Smooth muscle cell (in vitro differentiated cells): ENCODE data around the gene REST. TPM values are rescaled to one million over a fixed set of nuclear protein-coding genes. Genes with fewer than 3 reads are reported as not detected.
A peak's percentile ranks its signal among the peaks of the same experiment; 100 is the strongest.

ENCODE experiments used
- DNase-seq: peaks from one replicate; lab custom pipeline; 2025; ENCODE audit not compliant: unreplicated experiment; lab: John Stamatoyannopoulos, UW
- H2AFZ ChIP-seq: fragments of 200-600 bp; sonication (generic); 2 replicates; pipeline ENCODE4 v1.6.0; 2016; ENCODE audit warnings: antibody characterized with exemption, low read depth, mild to moderate bottlenecking
- H3F3A ChIP-seq: fragments of 200-600 bp; sonication (generic); 2 replicates; pipeline ENCODE4 v1.6.0; 2017; ENCODE audit warnings: antibody characterized with exemption, low read depth
- H3K27ac ChIP-seq: fragments of 200-600 bp; sonication (generic); 2 replicates; pipeline ENCODE4 v1.5.1; 2016; ENCODE audit warnings: low read depth, mild to moderate bottlenecking
- H3K27me3 ChIP-seq: fragments of 200-600 bp; sonication (generic); 2 replicates; pipeline ENCODE4 v1.6.1; 2016; ENCODE audit warnings: low read depth, mild to moderate bottlenecking
- H3K36me3 ChIP-seq: fragments of 200-600 bp; sonication (generic); 2 replicates; pipeline ENCODE4 v1.5.1; 2016; ENCODE audit warnings: low read depth
- H3K4me1 ChIP-seq: fragments of 200-600 bp; sonication (generic); 2 replicates; pipeline ENCODE4 v1.5.1; 2016; ENCODE audit warnings: low read depth
- H3K4me2 ChIP-seq: fragments of 200-600 bp; sonication (generic); 2 replicates; pipeline ENCODE4 v1.6.0; 2016; ENCODE audit warnings: mild to moderate bottlenecking
- H3K4me3 ChIP-seq: fragments of 200-600 bp; sonication (generic); 2 replicates; pipeline ENCODE4 v1.5.1; 2016; ENCODE audit warnings: mild to moderate bottlenecking
- H3K79me2 ChIP-seq: fragments of 200-600 bp; sonication (generic); 2 replicates; pipeline ENCODE4 v1.6.0; 2016; ENCODE audit warnings: low read depth, mild to moderate bottlenecking
- H3K9ac ChIP-seq: fragments of 200-600 bp; sonication (generic); 2 replicates; pipeline ENCODE4 v1.6.0; 2016; ENCODE audit warnings: low read depth
- H3K9me3 ChIP-seq: fragments of 200-600 bp; sonication (generic); replicated peaks from 2 replicates; pipeline ENCODE4 v1.5.1; 2016; ENCODE audit warnings: low read depth
- H4K20me1 ChIP-seq: fragments of 200-600 bp; sonication (generic); 2 replicates; pipeline ENCODE4 v1.6.0; 2016; ENCODE audit warnings: low read depth
- WGBS: methylation state at CpG from one replicate; pipeline ENCODE4 v1.1.7; 2016; ENCODE audit warnings: low lambda C conversion rate; 5-methylcytosine and 5-hydroxymethylcytosine counted together
- polyA plus RNA-seq: library from polyadenylated mRNA; unstranded; fragments of >200 nt; fragmentation: Nextera tagmentation; extraction: Ambion mirVana; gene quantifications from 2 replicates; pipeline ENCODE4 v1.2.1, GENCODE V29; 2016
- total RNA-seq: library from RNA; depleted of rRNA; stranded (reverse); fragments of >200 nt; gene quantifications from 2 replicates; pipeline ENCODE4 v1.2.3, GENCODE V29; 2014
- TF ChIP-seq, protein P1 (sequence below): fragments of 200-600 bp; sonication (generic); IDR thresholded peaks from 2 replicates; pipeline ENCODE4 v1.5.1; 2017; ENCODE audit warnings: borderline replicate concordance, mild to moderate bottlenecking, antibody characterized with exemption; ENCODE audit not compliant: insufficient read depth, poor library complexity, severe bottlenecking

REST gene
- total and polyA plus RNA-seq, 2 experiments from 2014 or later, result 53.8 to 70.9 TPM

DNA sequence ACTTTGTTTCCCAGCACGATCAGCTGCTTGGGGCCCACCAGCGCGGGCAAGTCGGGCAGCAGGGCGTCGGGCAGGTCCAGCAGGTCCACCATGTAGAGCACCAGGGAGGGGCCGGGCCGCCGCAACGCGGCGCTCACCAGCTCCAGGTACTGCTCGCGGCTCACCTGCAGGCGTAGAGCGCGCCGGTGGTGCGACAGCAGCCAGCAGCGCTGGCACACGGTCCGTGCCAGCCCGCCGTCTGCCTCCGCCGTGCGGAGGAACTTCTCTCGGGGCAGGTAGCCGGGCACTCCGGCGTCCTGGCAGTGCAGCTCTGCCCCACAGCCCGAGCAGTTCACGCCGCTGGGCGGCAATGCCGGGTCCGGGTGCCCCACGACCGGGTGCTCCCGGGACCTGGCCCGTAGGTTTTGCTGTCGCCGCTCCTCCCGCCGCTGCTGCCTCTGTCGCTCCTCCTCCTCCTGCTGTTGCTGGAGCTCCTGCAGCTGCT lies 69.2 kb downstream of the REST start:
- peak overlapping the region; percentile 88 for H3K4me3 ChIP-seq
- H3F3A ChIP-seq, result peaks cover 9% of the 10 kb centered on the region
- peaks cover 68% of the 10 kb centered on the region for H3K79me2 ChIP-seq
- peaks cover 53% of the 10 kb centered on the region for H4K20me1 ChIP-seq
- peak overlapping the region; percentile 88 for H2AFZ ChIP-seq
- peak overlapping the region; percentile 92 for H3K4me2 ChIP-seq
- H3K27ac ChIP-seq, result peak overlapping the region; percentile 58
- H3K27me3 ChIP-seq, result no peaks in the 10 kb centered on the region
- H3K4me1 ChIP-seq, result peaks cover 33% of the 10 kb centered on the region
- 1% methylated on average over 41 of the region's 46 CpGs for WGBS
- TF ChIP-seq, protein P1, sequence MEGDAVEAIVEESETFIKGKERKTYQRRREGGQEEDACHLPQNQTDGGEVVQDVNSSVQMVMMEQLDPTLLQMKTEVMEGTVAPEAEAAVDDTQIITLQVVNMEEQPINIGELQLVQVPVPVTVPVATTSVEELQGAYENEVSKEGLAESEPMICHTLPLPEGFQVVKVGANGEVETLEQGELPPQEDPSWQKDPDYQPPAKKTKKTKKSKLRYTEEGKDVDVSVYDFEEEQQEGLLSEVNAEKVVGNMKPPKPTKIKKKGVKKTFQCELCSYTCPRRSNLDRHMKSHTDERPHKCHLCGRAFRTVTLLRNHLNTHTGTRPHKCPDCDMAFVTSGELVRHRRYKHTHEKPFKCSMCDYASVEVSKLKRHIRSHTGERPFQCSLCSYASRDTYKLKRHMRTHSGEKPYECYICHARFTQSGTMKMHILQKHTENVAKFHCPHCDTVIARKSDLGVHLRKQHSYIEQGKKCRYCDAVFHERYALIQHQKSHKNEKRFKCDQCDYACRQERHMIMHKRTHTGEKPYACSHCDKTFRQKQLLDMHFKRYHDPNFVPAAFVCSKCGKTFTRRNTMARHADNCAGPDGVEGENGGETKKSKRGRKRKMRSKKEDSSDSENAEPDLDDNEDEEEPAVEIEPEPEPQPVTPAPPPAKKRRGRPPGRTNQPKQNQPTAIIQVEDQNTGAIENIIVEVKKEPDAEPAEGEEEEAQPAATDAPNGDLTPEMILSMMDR, result peak; percentile 3
- H3K9me3 ChIP-seq, result no peaks in the 10 kb centered on the region
- peak overlapping the region; percentile 74 for H3K9ac ChIP-seq
- H3K36me3 ChIP-seq, result peaks cover 22% of the 10 kb centered on the region
- DNase-seq, result no peak

DNA sequence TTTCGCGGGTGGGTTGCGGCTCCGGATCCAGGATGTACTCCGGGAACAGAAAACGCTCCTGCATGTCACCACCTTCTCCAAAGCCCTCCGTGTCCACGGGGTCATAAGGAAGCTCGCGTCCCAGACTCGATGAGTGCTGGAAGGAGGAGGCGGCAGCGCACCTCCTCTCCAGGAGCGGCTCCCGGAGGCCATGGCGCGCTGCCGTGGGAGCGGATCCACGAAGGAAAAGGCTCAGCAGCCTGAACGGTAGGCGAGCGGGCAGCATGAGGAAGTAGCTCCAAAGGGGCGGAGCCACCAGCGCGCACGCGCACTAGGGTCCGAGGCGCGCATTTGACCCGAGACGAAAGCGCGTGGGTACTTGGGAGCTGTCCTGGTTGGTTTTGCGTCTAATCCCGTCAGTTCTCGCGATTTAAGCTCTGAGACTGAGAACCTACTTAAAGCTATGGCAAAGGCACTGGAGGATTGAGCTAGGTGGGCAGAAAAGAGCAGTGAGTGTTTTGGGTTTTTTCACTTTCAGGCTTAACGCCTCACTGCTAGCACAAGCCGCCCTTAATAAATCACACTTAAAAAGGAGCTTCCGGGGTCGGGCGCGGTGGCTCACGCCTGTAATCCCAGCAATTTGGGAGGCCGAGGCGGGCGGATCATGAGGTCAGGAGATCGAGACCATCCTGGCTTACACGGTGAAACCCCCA lies 69.8 kb downstream of the REST start, which contains the start of gene NOA1:
Gene NOA1, minus strand, starts transcription at position 286 of the 692 bp plus-strand sequence. Its CDS starts 21 bp downstream, at position 265.
- peaks cover 74% of the 10 kb centered on the region for H3K79me2 ChIP-seq
- TF ChIP-seq, protein P1, result no peak
- peak; percentile 94 for DNase-seq
- H3K4me2 ChIP-seq, result peak within 1 kb of the TSS; percentile 92
- WGBS, result under 1% methylated on average over 51 of the region's 51 CpGs
- peaks cover 34% of the 10 kb centered on the region for H3K4me1 ChIP-seq
- H2AFZ ChIP-seq, result peak within 1 kb of the TSS; percentile 88
- H3F3A ChIP-seq, result peaks cover 9% of the 10 kb centered on the region
- H3K36me3 ChIP-seq, result peaks cover 16% of the 10 kb centered on the region
- H3K27ac ChIP-seq, result peak within 1 kb of the TSS; percentile 86
- H3K27me3 ChIP-seq, result no peaks in the 10 kb centered on the region
- H4K20me1 ChIP-seq, result peaks cover 58% of the 10 kb centered on the region
- H3K9ac ChIP-seq, result peak within 1 kb of the TSS; percentile 74
- no peaks in the 10 kb centered on the region for H3K9me3 ChIP-seq
- peak within 1 kb of the TSS; percentile 88 for H3K4me3 ChIP-seq

DNA sequence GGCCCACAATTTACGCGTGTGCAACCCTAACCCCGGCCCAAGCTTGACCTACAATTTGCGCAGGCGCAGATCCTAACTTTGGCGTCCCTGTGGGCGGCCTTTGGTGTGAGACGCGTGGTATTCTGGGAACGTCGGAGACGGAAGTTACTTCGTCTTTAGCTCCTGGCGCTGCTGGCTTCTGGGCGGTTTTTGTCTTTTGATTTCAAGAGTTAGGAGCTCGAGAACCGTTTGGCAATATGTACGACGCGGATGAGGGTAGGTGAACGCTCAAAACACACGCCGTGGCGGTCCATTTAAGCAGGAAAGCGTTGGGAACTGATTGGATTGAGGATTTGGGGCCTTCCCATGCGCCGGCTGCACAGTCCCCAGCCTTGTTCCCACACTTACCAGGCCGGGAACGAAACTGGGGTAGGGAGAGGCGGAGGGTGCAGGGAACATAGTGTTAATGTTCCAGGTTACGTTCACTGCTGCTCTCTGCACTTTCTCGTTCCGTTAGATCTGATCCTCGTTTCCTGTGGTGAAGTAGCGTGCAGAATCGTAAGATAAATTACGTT lies 71.1 kb downstream of the REST start, which contains the start of gene POLR2B:
Gene POLR2B, plus strand, starts transcription at position 147 of the 554 bp plus-strand sequence. Its CDS starts 90 bp downstream, at position 237.
- under 1% methylated on average over 37 of the region's 37 CpGs for WGBS
- Histone ChIP-seq H3K79me2 (peaks cover 84% of the 10 kb centered on the region), H3F3A (peaks cover 9% of the 10 kb centered on the region), H3K4me2 (peak within 1 kb of the TSS; percentile 88), H4K20me1 (peaks cover 71% of the 10 kb centered on the region), H3K4me3 (peak within 1 kb of the TSS; percentile 88), H3K36me3 (peaks cover 3% of the 10 kb centered on the region), H3K9ac (peak within 1 kb of the TSS; percentile 85), H3K9me3 (no peaks in the 10 kb centered on the region), H3K27ac (peak within 1 kb of the TSS; percentile 86), H2AFZ (peak within 1 kb of the TSS; percentile 74), H3K27me3 (no peaks in the 10 kb centered on the region), H3K4me1 (peaks cover 34% of the 10 kb centered on the region)
- peak; percentile 73 for DNase-seq
- TF ChIP-seq, protein P1, result no peak
